GM12878 (cell line): ENCODE measurements around the gene SLC35A5. TPM values are rescaled to one million over a fixed set of nuclear protein-coding genes. Genes with fewer than 3 reads are reported as not detected.

Source experiments
- ATAC-seq: fragments of 200-7000 bp; cut with Tn5 transposase; 3 replicates; pipeline ENCODE4 v1.9.1; 2020; ENCODE audit warnings: mild to moderate bottlenecking, moderate library complexity
- BruUV-seq: library from RNA; stranded (reverse); fragments of 400-500 nt; replicated peaks from 2 replicates; lab custom pipeline; 2021; lab: Mats Ljungman, UMichigan
- CTCF ChIA-PET: fragments of 300-600 bp; sonication (Branson Sonifier 250); formaldehyde crosslinking; extraction: SDS; loops from one replicate; lab custom pipeline; 2021; ENCODE audit warnings: inconsistent platforms; lab: Yijun Ruan, JAX
- POLR2A ChIA-PET: fragments of 350-600 bp; formaldehyde crosslinking; extraction: SDS; loops from one replicate; lab custom pipeline; 2021; ENCODE audit warnings: inconsistent platforms; lab: Charles Lee
- RAD21 ChIA-PET: fragments of 300-600 bp; sonication (Branson Sonifier 250); formaldehyde crosslinking; loops from one replicate; lab custom pipeline; 2023; ENCODE audit warnings: antibody characterized with exemption; ENCODE audit not compliant: unreplicated experiment; lab: Charles Lee
- SMC1A ChIA-PET: fragments of 300-600 bp; sonication (Branson Sonifier 250); formaldehyde crosslinking; loops from one replicate; lab custom pipeline; 2023; ENCODE audit not compliant: unreplicated experiment, uncharacterized antibody; lab: Charles Lee
- DNase-seq: peaks from one replicate; pipeline ENCODE4 v3.0.0-alpha.2; 2011; ENCODE audit warnings: low read depth, low spot score
- FAIRE-seq: peaks from 3 replicates; lab custom pipeline; 2011; peaks lifted over from hg19 to GRCh38; lab: Jason Lieb, UNC
- H2AFZ ChIP-seq: 2 replicates; pipeline ENCODE4 v1.6.0; 2011; ENCODE audit warnings: low read depth, low read length, control low read depth; ENCODE audit not compliant: control insufficient read depth
- H3K27ac ChIP-seq: 2 replicates; pipeline ENCODE4 v1.5.1; 2011; ENCODE audit warnings: control low read depth; ENCODE audit not compliant: control insufficient read depth, insufficient read depth
- H3K27me3 ChIP-seq, 2 experiments: replicated peaks in 1 of 2; 2 replicates each; pipeline versions ENCODE4 v1.6.0 to v1.6.1; 2011; ENCODE audit warnings: low read length in 1 of 2; ENCODE audit not compliant: control insufficient read depth in 2 of 2, insufficient read depth in 2 of 2
- H3K36me3 ChIP-seq, 2 experiments: 2 replicates each; pipeline ENCODE4 v1.5.1; 2011; ENCODE audit warnings: low read length in 1 of 2; ENCODE audit not compliant: control insufficient read depth in 2 of 2, insufficient read depth in 2 of 2
- H3K4me1 ChIP-seq: 2 replicates; pipeline ENCODE4 v1.6.1; 2011; ENCODE audit warnings: mild to moderate bottlenecking, low read length, moderate library complexity, mixed read lengths; ENCODE audit not compliant: control insufficient read depth, insufficient read depth
- H3K4me2 ChIP-seq: 2 replicates; pipeline ENCODE4 v1.6.0; 2011; ENCODE audit warnings: control low read depth; ENCODE audit not compliant: control insufficient read depth, insufficient read depth
- H3K4me3 ChIP-seq: fragments of 200-600 bp; sonication (generic); 2 replicates; pipeline ENCODE4 v1.5.1; 2016
- H3K79me2 ChIP-seq: 2 replicates; pipeline ENCODE4 v1.6.0; 2011; ENCODE audit warnings: low read length; ENCODE audit not compliant: control insufficient read depth, insufficient read depth
- H3K9ac ChIP-seq: 2 replicates; pipeline ENCODE4 v1.8.0; 2011; ENCODE audit warnings: low read length, control low read depth, mixed read lengths; ENCODE audit not compliant: control insufficient read depth, insufficient read depth
- H3K9me3 ChIP-seq: replicated peaks from 3 replicates; pipeline ENCODE4 v1.5.1; 2011; ENCODE audit warnings: mild to moderate bottlenecking, low read length; ENCODE audit not compliant: control insufficient read depth, insufficient read depth
- H4K20me1 ChIP-seq: 2 replicates; pipeline ENCODE4 v1.6.0; 2011; ENCODE audit not compliant: control insufficient read depth, insufficient read depth
- CBX3 ChIP-seq: fragments of 200-600 bp; sonication (generic); IDR thresholded peaks from 2 replicates; pipeline ENCODE4 v1.6.1; 2016; ENCODE audit warnings: low read depth, borderline replicate concordance
- CEBPB ChIP-seq, 2 experiments: fragments of 150-350 bp in 1 of 2; IDR thresholded peaks; 2 replicates each; pipeline ENCODE4 v1.6.1; 2012 to 2014; ENCODE audit warnings: low read depth in 2 of 2, low read length in 2 of 2, borderline replicate concordance in 1 of 2, inconsistent platforms in 1 of 2
- CREM ChIP-seq: IDR thresholded peaks from 2 replicates; pipeline ENCODE4 v1.6.1; 2014; ENCODE audit warnings: antibody characterized with exemption, low read depth
- E2F4 ChIP-seq: IDR thresholded peaks from 2 replicates; pipeline ENCODE4 v1.6.1; 2012; ENCODE audit warnings: low read depth, low read length, improper control_type of control experiment
- E4F1 ChIP-seq: fragments of 450-650 bp; IDR thresholded peaks from 2 replicates; pipeline ENCODE4 v1.6.1; 2018; ENCODE audit warnings: borderline replicate concordance, mild to moderate bottlenecking; ENCODE audit not compliant: partially characterized antibody
- IRF3 ChIP-seq: fragments of 450-650 bp; IDR thresholded peaks from 2 replicates; pipeline ENCODE4 v1.6.1; 2014; ENCODE audit warnings: mild to moderate bottlenecking
- LARP7 ChIP-seq: fragments of 450-650 bp; IDR thresholded peaks from 2 replicates; pipeline ENCODE4 v1.6.1; 2017; ENCODE audit warnings: mild to moderate bottlenecking
- NFIC ChIP-seq: IDR thresholded peaks from 2 replicates; pipeline ENCODE4 v1.6.1; 2012; ENCODE audit warnings: low read depth, mild to moderate bottlenecking, inconsistent platforms, low read length, moderate library complexity
- NFYA ChIP-seq: IDR thresholded peaks from 2 replicates; pipeline ENCODE4 v1.6.1; 2011; ENCODE audit warnings: low read depth, mild to moderate bottlenecking, low read length, improper control_type of control experiment, borderline replicate concordance
- PML ChIP-seq: IDR thresholded peaks from 2 replicates; pipeline ENCODE4 v1.6.1; 2012; ENCODE audit warnings: low read length, inconsistent platforms
- STAT3 ChIP-seq: IDR thresholded peaks from 2 replicates; pipeline ENCODE4 v1.6.1; 2011; ENCODE audit warnings: low read depth, low read length, improper control_type of control experiment
- TCF3 ChIP-seq: IDR thresholded peaks from 2 replicates; pipeline ENCODE4 v1.6.1; 2012; ENCODE audit warnings: low read depth, mild to moderate bottlenecking, low read length, borderline replicate concordance; ENCODE audit not compliant: insufficient read depth
- WGBS: methylation state at CpG from one replicate; pipeline ENCODE4 v1.1.6; 2016; ENCODE audit warnings: low lambda C conversion rate; ENCODE audit not compliant: insufficient replicate concordance, insufficient coverage; ENCODE audit errors: missing lambda C conversion rate; 5-methylcytosine and 5-hydroxymethylcytosine counted together
- in situ Hi-C: fragments of 300-500 bp; cut with MboI; formaldehyde crosslinking; loops from 9 replicates; pipeline ENCODE4 v1.14.3; 2018; ENCODE audit warnings: mixed read lengths
- intact Hi-C: fragments of 100-400 bp; cut with micrococcal nuclease; formaldehyde crosslinking; loops from one replicate; pipeline ENCODE4 v1.14.2; 2022; ENCODE audit not compliant: unreplicated experiment
- polyA plus RNA-seq, 11 experiments: library from polyadenylated mRNA; depleted of rRNA in 4 of 11; unstranded in 6 of 11; stranded (reverse) in 5 of 11; fragments of >200 nt; fragmentation: Nextera tagmentation in 4 of 11; fragmentation: Illumina TruSeq in 1 of 11; extraction: Ambion mirVana in 4 of 11; extraction: Trizol in 1 of 11; gene quantifications; 1 replicate in 1 of 11; 2 replicates in 10 of 11; pipeline versions ENCODE4 v1.2.1 to v1.2.3, GENCODE V29; 2011 to 2016; ENCODE audit warnings: inconsistent platforms in 2 of 11, missing spikeins in 2 of 11, low read depth in 1 of 11
- total RNA-seq, 4 experiments: library from RNA; depleted of rRNA in 3 of 4; stranded (reverse); fragments of >200 nt in 3 of 4; fragmentation: Illumina TruSeq in 1 of 4; extraction: Trizol in 1 of 4; gene quantifications; 2 replicates each; pipeline versions ENCODE4 v1.2.1 to v1.2.3, GENCODE V29; 2013 to 2021

Gene SLC35A5
- total and polyA plus RNA-seq, 10 of the 15 experiments (the other 5 are each of a cell fraction or from before 2014, with no cell fraction given), result 10.9 to 38.1 (median 16.0) TPM

GRCh38 chr3:112627919-112628466 lies 66.1 kb downstream of the SLC35A5 start:
- Histone ChIP-seq H3K27me3 (0 out of 4 replicates have a peak, but pooled peaks cover 0 to 4% of the 10 kb centered on the region in 2 experiments), H3K9me3 (no peaks in the 10 kb centered on the region)
- 6% methylated on average over 1 of the region's 1 CpG for WGBS
- no TSS peak for BruUV-seq
- CTCF ChIA-PET, result interaction anchor here (1.7 to 3.2 kb wide), 2 partner anchors 9 to 15 kb away, joined by 6 to 16 read pairs; no protein-coding TSS in a partner anchor
- no peak for TF ChIP-seq LARP7
- TF ChIP-seq E2F4, result no peak
- no peak for TF ChIP-seq NFIC
- TF ChIP-seq CREM, result no peak
- TF ChIP-seq, all 136 proteins: peak for 0
- no peak for ATAC-seq
- no peak overlapping the region for H3K9ac ChIP-seq
- H3K27ac ChIP-seq, result no peak overlapping the region
- SMC1A ChIA-PET, result interaction anchor here (1.3 to 1.4 kb wide), 2 partner anchors 15 to 16 kb away, joined by 3 read pairs; no protein-coding TSS in a partner anchor
- DNase-seq, result no peak
- intact Hi-C loops, result no loop called here
- RAD21 ChIA-PET, result interaction anchor here (1.9 kb wide), 1 partner anchor 351 kb away, joined by 5 read pairs; no protein-coding TSS in a partner anchor
- no peaks in the 10 kb centered on the region for H3K79me2 ChIP-seq
- POLR2A ChIA-PET, result interaction anchor here (0.5 kb wide), 1 partner anchor 20 kb away, joined by 5 read pairs; no protein-coding TSS in a partner anchor
- H2AFZ ChIP-seq, result no peak overlapping the region
- no peaks in the 10 kb centered on the region for H3K4me1 ChIP-seq
- in situ Hi-C loops, result no loop called here
- no peak overlapping the region for H3K4me3 ChIP-seq
- no peak for FAIRE-seq
- H3K4me2 ChIP-seq, result no peak overlapping the region
- no peaks in the 10 kb centered on the region for H3K36me3 ChIP-seq
- H4K20me1 ChIP-seq, result no peaks in the 10 kb centered on the region

- Histone ChIP-seq H3K9me3 (no peaks in the 10 kb centered on the region), H4K20me1 (no peaks in the 10 kb centered on the region), H3K36me3 (no peaks in the 10 kb centered on the region), H3K4me2 (no peak overlapping the region), H3K4me1 (no peaks in the 10 kb centered on the region), H3K27me3 (0 out of 4 replicates have a peak, but pooled peaks cover 0 to 4% of the 10 kb centered on the region in 2 experiments), H3K79me2 (no peaks in the 10 kb centered on the region), H3K9ac (no peak overlapping the region), H3K4me3 (no peak overlapping the region), H2AFZ (no peak overlapping the region), H3K27ac (no peak overlapping the region)
- DNase-seq (no peak), FAIRE-seq (no peak), ATAC-seq (peak; percentile 63)
- ChIA-PET CTCF (interaction anchor here (0.5 to 3.2 kb wide), 4 partner anchors 8 to 347 kb away, joined by 3 to 16 read pairs (median 6); no protein-coding TSS in a partner anchor), POLR2A (no interaction called here), RAD21 (interaction anchor here (1.9 kb wide), 1 partner anchor 350 kb away, joined by 5 read pairs; no protein-coding TSS in a partner anchor), SMC1A (interaction anchor here (1.1 to 1.3 kb wide), 2 partner anchors 14 to 61 kb away, joined by 3 to 4 read pairs; no protein-coding TSS in a partner anchor)
- no TSS peak for BruUV-seq
- in situ Hi-C loops (no loop called here), intact Hi-C loops (no loop called here)
- 26% methylated on average over 7 of the region's 7 CpGs for WGBS
- no peak for TF ChIP-seq TCF3
- TF ChIP-seq CEBPB (IDR thresholded peaks at IDR 0.05; ENCODE audit: borderline replicate concordance in 1 of 2, low read depth in 2 of 2, low read length in 2 of 2), result no peak
- no peak for TF ChIP-seq STAT3
- TF ChIP-seq NFYA, result no peak
- no peak for TF ChIP-seq PML
- TF ChIP-seq CBX3, result no peak
- TF ChIP-seq IRF3, result no peak
- TF ChIP-seq E4F1, result no peak
These were observed 67.6 kb downstream of the SLC35A5 start for GRCh38 chr3:112629425-112629824.
